Measurements from ENCODE around the gene MEA1. TPM values are rescaled to one million over a fixed set of nuclear protein-coding genes. Genes with fewer than 3 reads are reported as not detected.

MEA1 gene
- total RNA-seq (10 to 100 TPM; 22.9 to 38.7 (median 28.3) TPM), polyA plus RNA-seq (10 to 100 TPM; 51.9 to 74.3 TPM)
- long read RNA-seq, donor 1, transcript MEA1-204 (4 exons, 1,004 nt), result major isoform, 10 of 13 reads
- long read RNA-seq, donor 1, partial matches to known transcripts, result 0 of 13 reads
- long read RNA-seq, donor 1, other reads (novel, unspliced or antisense), result 0 of 13 reads
- long read RNA-seq, donor 2, transcript MEA1-204 (4 exons, 1,004 nt), result major isoform, 15 of 22 reads
- long read RNA-seq, donor 2, partial matches to known transcripts, result 2 of 22 reads
- long read RNA-seq, donor 2, other reads (novel, unspliced or antisense), result 1 of 22 reads
- long read RNA-seq, donor 3, partial matches to known transcripts, result 0 of 3 reads
- long read RNA-seq, donor 3, other reads (novel, unspliced or antisense), result 0 of 3 reads

DNA sequence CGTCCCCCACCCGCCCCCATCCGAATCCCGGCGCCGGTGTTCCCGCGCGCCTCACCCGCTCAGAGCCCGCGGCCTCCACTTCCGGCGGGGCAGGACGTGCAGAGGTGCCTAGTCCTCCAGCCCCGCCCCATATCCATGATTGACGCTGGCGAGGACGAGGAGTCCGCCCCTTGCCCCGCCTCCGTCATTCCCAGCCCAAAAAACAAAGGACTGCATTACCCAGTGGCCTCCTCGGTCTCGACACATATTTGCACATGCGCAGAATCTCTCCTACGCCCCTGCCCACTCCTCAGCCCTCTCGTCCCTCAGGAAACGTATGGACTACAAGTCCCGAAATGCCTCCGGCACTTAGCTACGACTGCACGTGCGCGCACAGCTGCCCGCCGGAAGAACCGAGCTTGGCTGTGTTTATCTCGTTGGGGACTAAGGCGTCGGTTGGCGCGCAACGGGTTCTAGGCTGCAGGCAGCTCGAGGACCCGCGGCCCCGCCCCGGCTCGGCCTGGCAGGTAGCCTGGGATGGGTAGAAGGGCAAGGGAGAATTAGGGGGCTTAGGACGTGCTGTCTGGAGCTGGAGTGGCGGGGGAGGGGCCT lies at the start of gene MEA1, which contains the start of gene KLHDC3:
Gene MEA1 (minus strand): TSS at position 104 of the 591 bp plus-strand sequence. CDS start 133 bp downstream, outside the sequence.
Gene KLHDC3 (plus strand): TSS at position 407 of the 591 bp plus-strand sequence. CDS start 2,944 bp downstream, outside the sequence.
- Histone ChIP-seq H3K36me3 (peaks cover 0 to 59% (median 19%) of the 10 kb centered on the region in 9 donors), H3K4me3 (peak within 1 kb of the TSS; percentile 65 to 85 (median 76)), H3K9me3 (no peaks in the 10 kb centered on the region), H3K4me1 (peaks cover 12 to 63% (median 50%) of the 10 kb centered on the region in 9 donors), H3K27me3 (no peaks in the 10 kb centered on the region), H3K27ac (peak within 1 kb of the TSS; percentile 47 to 90 (median 87))
- WGBS, 2 donors, result 0 to 1% methylated on average over 51 of the region's 51 CpGs
- TF ChIP-seq, protein P1, sequence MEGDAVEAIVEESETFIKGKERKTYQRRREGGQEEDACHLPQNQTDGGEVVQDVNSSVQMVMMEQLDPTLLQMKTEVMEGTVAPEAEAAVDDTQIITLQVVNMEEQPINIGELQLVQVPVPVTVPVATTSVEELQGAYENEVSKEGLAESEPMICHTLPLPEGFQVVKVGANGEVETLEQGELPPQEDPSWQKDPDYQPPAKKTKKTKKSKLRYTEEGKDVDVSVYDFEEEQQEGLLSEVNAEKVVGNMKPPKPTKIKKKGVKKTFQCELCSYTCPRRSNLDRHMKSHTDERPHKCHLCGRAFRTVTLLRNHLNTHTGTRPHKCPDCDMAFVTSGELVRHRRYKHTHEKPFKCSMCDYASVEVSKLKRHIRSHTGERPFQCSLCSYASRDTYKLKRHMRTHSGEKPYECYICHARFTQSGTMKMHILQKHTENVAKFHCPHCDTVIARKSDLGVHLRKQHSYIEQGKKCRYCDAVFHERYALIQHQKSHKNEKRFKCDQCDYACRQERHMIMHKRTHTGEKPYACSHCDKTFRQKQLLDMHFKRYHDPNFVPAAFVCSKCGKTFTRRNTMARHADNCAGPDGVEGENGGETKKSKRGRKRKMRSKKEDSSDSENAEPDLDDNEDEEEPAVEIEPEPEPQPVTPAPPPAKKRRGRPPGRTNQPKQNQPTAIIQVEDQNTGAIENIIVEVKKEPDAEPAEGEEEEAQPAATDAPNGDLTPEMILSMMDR (IDR thresholded peaks at IDR 0.05), result no peak
- intact Hi-C loops (cut with DNase I), result loop anchor here in 6 of 10 donors (1.0 to 5.0 kb wide), 8 partner anchors 38 to 158 kb away; partner anchors contain the start of genes KLC4 (in 3 of the 6), MRPL2 (in 3 of the 6), CUL7 (in 2 of the 6) and SRF (in 2 of the 6)
- DNase-seq (peak; percentile 97 to 99), ATAC-seq (peak; percentile 92 to 97 (median 96))

DNA sequence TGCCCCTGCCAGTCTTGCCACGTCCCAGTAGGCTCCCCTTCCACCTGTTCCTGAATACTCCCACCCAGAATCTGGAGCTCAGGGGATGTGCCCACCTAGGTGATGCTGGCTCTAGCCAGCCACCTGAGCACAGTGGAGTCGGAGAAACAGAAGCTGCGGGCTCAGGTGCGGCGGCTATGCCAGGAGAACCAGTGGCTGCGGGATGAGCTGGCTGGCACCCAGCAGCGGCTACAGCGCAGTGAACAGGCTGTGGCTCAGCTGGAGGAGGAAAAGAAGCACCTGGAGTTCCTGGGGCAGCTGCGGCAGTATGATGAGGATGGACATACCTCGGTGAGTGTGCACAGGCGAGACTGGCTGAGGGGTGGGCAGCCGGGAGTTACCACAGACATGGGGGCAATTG lies 49.1 kb upstream of the MEA1 start:
- 93 to 94% methylated on average over 12 of the region's 12 CpGs for WGBS, 2 donors
- no peak overlapping the region for H3K4me3 ChIP-seq
- no peaks in the 10 kb centered on the region for H3K9me3 ChIP-seq
- TF ChIP-seq, protein P1 (IDR thresholded peaks at IDR 0.05), result no peak
- intact Hi-C loops (cut with DNase I), result no loop called here
- H3K27ac ChIP-seq, result no peak overlapping the region
- DNase-seq, result no peak
- H3K27me3 ChIP-seq, result no peaks in the 10 kb centered on the region
- H3K36me3 ChIP-seq, result peaks cover 0 to 67% (median 15%) of the 10 kb centered on the region in 9 donors
- peaks cover 8 to 28% (median 22%) of the 10 kb centered on the region in 9 donors for H3K4me1 ChIP-seq
- ATAC-seq, result no peak

DNA sequence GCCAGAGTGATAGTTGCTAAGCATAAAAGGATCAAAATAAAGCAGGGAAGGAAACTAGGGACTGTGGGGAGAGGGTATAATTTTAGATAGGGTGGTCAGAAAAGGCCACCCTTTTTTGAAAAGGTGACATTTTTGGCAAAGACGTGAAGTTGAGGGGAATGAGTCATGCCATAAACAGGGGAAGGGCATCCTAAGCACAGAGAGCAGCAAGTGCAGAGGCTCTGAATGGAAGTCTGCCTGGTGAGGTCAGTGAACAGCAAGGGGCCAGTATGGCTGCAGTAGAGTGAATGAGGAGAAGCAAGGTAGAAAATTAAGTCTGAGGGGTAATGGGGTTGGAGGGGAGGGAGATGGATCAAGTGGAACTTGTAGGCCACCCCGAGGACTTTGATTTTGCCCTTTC lies 48.1 kb upstream of the MEA1 start:
- H3K4me3 ChIP-seq, result no peak overlapping the region
- H3K36me3 ChIP-seq, result peaks cover 0 to 69% (median 14%) of the 10 kb centered on the region in 9 donors
- no peaks in the 10 kb centered on the region for H3K9me3 ChIP-seq
- peaks cover 8 to 33% (median 25%) of the 10 kb centered on the region in 9 donors for H3K4me1 ChIP-seq
- intact Hi-C loops (cut with DNase I), result no loop called here
- no peak for DNase-seq
- TF ChIP-seq, protein P1 (IDR thresholded peaks at IDR 0.05), result no peak
- no peaks in the 10 kb centered on the region for H3K27me3 ChIP-seq
- 76 to 81% methylated on average over 2 of the region's 2 CpGs for WGBS, 2 donors
- no peak for ATAC-seq
- H3K27ac ChIP-seq, result no peak overlapping the region

All from heart right ventricle (tissue), 16 donors.